Kidney epithelial cell (primary cell): ENCODE results near the gene DYRK1A. TPM values are rescaled to one million over a fixed set of nuclear protein-coding genes. Genes with fewer than 3 reads are reported as not detected.

ENCODE experiments used
- DNase-seq: peaks from one replicate; pipeline ENCODE4 v3.0.0-alpha.2; 2010; ENCODE audit warnings: low read depth
- H3K27me3 ChIP-seq: 2 replicates; pipeline ENCODE4 v1.6.0; 2011; ENCODE audit warnings: low read length; ENCODE audit not compliant: control insufficient read depth, insufficient read depth
- H3K36me3 ChIP-seq: 2 replicates; pipeline ENCODE4 v1.5.1; 2011; ENCODE audit warnings: low read length; ENCODE audit not compliant: control insufficient read depth, insufficient read depth
- H3K4me3 ChIP-seq: 2 replicates; pipeline ENCODE4 v1.5.1; 2011; ENCODE audit warnings: low read depth, mild to moderate bottlenecking, control low read depth, low read length
- CTCF ChIP-seq: IDR thresholded peaks from 2 replicates; pipeline ENCODE4 v1.5.1; 2011; ENCODE audit warnings: mild to moderate bottlenecking, moderate library complexity, low read length, control low read depth, inconsistent platforms; ENCODE audit not compliant: insufficient read depth, poor library complexity, severe bottlenecking
- total RNA-seq: library from RNA; depleted of rRNA; stranded (reverse); fragments of >200 nt; gene quantifications from 2 replicates; pipeline ENCODE4 v1.2.3, GENCODE V29; 2015

DYRK1A gene
- total RNA-seq, 1 donor from 2014 or later: 53.1 TPM

- DNase-seq: no peak
- Histone ChIP-seq H3K36me3 (no peaks in the 10 kb centered on the region), H3K4me3 (no peak overlapping the region), H3K27me3 (no peaks in the 10 kb centered on the region)
- no peak for TF ChIP-seq CTCF
Measured at GRCh38 chr21:37449302-37449937, 82.8 kb downstream of the DYRK1A start.

- no peak overlapping the region for H3K4me3 ChIP-seq
- TF ChIP-seq CTCF: no peak
- H3K36me3 ChIP-seq: no peaks in the 10 kb centered on the region
- H3K27me3 ChIP-seq: no peaks in the 10 kb centered on the region
- no peak for DNase-seq
Measured at GRCh38 chr21:37450445-37450941, 83.9 kb downstream of the DYRK1A start.

GRCh38 chr21:37451446-37451845 lies 84.9 kb downstream of the DYRK1A start:
- no peaks in the 10 kb centered on the region for H3K36me3 ChIP-seq
- DNase-seq: no peak
- no peak overlapping the region for H3K4me3 ChIP-seq
- no peaks in the 10 kb centered on the region for H3K27me3 ChIP-seq
- TF ChIP-seq CTCF: no peak

DNA sequence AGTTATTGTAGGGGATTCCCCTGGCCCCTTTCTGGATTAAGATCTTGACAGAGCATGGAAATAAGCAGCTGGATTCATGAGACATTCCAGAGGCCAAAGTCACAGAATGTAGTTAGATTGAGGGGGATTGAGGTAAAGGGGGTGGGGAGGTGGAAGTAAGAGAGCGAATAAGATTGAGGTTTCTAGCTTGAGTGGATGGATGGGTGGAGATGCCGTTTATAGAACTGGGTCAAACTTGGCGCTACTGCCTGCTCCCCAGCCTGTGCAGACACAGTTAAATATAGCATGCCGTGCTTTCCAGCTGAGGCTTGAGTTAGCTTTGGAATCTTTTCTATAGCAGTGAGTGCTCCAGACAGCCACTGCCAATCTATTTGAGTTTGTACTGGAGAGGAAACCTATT lies 85.7 kb downstream of the DYRK1A start:
- no peak for TF ChIP-seq CTCF
- H3K27me3 ChIP-seq: no peaks in the 10 kb centered on the region
- H3K36me3 ChIP-seq: no peaks in the 10 kb centered on the region
- peak; percentile 70 for DNase-seq
- H3K4me3 ChIP-seq: no peak overlapping the region

DNA sequence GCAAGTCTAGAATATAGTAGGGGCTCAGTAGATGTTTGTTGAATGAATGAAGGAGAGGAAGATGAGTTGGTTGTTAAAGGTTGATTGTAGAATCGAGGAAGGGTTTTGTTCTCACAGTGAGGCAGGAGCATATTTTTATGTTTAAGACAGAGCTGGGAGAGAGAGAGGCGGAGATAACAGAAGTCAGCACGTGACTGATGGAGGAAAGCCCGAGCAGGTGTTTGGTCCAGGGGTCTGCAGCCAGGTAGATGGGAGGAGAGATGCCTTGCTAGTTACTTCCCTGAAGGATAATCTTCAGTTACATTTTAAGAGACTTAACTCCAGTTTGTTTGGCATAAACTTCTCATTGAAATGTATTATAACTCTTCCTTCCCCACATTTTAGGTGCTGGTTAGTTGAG lies 86.8 kb downstream of the DYRK1A start:
- no peak for DNase-seq
- no peak overlapping the region for H3K4me3 ChIP-seq
- H3K36me3 ChIP-seq: no peaks in the 10 kb centered on the region
- TF ChIP-seq CTCF: no peak
- H3K27me3 ChIP-seq: no peaks in the 10 kb centered on the region
